Measurements from ENCODE around the gene TMIE. TPM values are rescaled to one million over a fixed set of nuclear protein-coding genes. Genes with fewer than 3 reads are reported as not detected.

Gene TMIE, protein sequence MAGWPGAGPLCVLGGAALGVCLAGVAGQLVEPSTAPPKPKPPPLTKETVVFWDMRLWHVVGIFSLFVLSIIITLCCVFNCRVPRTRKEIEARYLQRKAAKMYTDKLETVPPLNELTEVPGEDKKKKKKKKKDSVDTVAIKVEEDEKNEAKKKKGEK
- total RNA-seq: not detected in 2 replicates

DNA sequence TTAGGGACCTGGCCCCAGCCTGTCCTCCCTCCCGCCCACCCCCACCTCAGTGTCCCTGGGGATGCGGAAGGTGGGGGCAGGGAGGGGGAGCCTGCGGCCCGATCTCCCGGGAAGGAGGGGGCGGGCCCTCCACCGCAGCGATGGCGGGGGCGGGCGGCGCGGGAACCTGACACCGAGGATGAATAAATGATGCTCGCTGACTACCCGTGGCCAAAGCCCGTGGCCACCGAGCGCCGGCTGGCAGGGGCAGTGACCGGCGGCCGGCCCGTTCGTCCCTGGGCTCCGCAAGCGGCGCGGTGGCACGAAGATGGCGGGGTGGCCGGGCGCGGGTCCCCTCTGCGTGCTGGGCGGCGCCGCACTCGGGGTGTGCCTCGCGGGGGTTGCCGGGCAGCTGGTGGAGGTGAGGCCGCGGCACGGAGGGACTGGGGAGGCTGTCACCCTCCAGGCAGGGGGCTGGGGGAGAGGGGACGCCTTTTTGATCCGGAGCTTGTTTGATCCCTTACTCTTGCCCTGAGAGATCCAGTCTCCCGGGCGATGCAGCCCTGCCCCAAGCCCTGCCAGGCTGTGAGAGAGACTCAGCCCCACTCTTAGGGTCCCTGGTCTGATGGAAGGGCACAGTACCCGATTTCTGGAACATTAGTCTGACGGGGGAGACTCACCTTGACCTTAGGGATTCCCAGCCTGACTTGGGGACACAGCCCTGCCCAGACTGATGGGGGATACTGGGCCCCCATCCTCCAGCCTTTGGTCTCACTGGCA is at the start of gene TMIE:
Gene TMIE (plus strand): TSS at position 212 of the 759 bp plus-strand sequence. CDS start 96 bp downstream, at position 308.

DNA sequence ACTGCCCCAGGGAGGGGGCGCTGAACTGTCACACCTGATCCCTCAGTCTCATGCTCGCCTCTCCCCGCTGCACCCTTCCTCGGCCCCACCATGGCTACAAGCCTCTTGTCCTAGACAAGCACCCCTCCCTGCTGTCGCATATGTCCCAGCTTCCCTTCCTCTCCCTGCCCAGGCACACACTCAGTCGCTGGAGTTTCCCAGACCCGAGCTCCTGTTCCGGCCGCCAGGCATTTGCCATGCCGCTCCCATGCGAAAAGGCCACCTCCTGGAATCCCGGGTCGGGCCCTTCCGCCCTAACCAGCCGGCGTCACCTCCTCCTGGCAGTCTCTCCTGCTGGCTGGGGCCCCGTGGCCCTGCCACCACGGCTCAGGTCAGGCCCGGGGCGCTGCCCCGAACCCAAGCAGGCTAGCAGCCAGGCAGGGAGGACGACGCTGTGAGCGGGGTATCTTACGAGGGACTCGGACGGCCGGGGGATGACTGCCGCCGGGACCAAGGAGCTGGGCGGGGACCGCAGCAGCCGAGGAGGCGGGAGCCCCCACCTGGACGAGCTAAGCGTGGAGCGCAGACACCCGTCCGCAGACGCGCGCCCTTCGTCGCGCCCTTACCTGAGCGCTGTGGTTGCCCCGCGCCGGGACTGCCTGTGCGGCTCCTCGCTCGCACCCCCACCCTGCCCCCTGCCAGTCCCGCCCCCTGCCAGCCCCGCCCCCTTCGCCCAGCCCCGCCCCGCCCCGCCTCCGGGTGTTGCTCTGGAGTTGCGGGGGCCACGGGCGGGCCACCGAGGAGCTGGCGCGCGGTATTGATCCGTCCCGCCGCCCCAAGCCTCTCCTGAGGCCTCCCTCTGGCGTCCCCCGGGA is 7.9 kb upstream of the TMIE start, which contains the start of gene ALS2CL:
Gene ALS2CL (minus strand): TSS at position 642 of the 854 bp plus-strand sequence. CDS start 4,239 bp downstream, outside the sequence.

DNA sequence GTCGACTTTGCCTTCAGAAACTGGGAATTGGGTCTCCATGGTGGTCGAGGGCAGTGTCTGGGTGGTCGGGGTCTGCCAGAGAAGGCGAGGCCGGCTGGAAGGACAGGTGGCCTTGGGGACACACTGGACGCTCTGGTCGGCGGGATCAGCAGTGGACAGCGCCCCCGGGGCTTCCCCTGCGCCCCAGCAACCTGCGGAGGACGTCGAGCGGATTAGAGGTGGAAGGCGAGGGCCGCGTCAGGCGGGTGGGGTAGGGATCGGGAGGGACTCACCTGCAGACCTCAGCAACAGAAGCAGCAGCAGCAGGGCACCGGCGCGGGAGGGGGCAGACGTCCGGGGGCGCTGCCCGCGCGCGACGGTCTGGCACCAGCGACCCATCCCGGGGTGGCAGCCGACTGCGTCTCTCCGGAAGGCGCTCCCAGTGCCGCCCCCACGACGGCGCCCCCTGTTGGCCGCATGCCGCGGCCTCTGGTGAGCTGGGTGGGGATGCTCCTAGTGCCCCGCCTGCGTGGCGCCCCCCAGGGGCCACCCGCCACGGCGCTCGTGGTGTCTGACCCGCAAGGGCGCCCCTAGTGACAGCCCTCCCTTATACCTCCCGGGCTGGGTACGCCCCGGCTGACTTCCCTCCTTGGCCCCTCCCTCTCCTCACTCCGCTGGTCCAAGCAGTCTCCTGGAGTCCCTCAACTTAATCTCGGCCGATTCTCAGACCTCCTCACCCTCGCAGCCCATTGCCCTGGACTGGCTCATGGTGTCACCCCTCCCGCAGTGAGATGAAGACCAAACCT is 16.4 kb downstream of the TMIE start, which contains the start of gene PRSS50:
Gene PRSS50 (minus strand): TSS at position 423 of the 785 bp plus-strand sequence. CDS start 45 bp downstream, at position 378.

Other genes starting within 250 kb of the TMIE start
- gene LTF, start 236.5 kb upstream of the TMIE start, total RNA-seq: not detected in 2 replicates
- gene RTP3, start 203.4 kb upstream of the TMIE start, total RNA-seq: not detected in 2 replicates
- gene LRRC2, start 135.1 kb upstream of the TMIE start, total RNA-seq: under 0.01 TPM in 2 replicates
- gene FAM240A, start 88.9 kb upstream of the TMIE start, total RNA-seq: not detected in 2 replicates
- 0.15 and 0.17 TPM in 2 replicates for gene ALS2CL, start 7.7 kb upstream of the TMIE start, total RNA-seq
- gene PRSS50, start 16.5 kb downstream of the TMIE start, total RNA-seq: not detected in 2 replicates
- gene MYL3, start 162.1 kb downstream of the TMIE start, total RNA-seq: not detected in 2 replicates
- gene PTH1R, start 176.3 kb downstream of the TMIE start, total RNA-seq: 0.34 and 0.59 TPM in 2 replicates

Data from bronchus fibroblast of lung (primary cell).